ENCODE data around the gene PLCL2.
"Not testable (repeated sequence)": the region's sequence is repeated elsewhere in the genome, so short reads cannot be mapped to it uniquely, and the experiment has no call there.

Gene PLCL2

DNA sequence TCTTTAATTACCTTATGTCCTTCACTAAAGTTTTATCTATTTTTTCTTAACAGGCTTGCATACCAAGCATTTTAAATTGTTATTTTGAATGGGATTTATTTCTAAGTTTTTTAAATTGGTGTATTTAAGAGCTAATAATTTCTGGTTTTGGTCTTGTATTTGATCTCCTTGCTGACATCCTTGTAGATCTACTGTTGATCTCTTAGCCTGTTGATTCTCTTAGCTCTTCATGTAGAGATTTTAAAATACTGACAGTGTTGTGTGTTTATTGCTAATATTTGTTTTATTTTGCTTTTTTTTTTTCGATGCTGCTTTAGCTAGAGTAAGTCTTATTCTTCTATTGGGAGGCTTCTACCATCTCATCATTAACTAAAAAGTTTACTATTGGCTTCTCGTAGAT, 65.5 kb downstream of the PLCL2 start:
- no peak for DNase-seq
- Histone ChIP-seq H3K27me3 (replicated peaks) (no peaks in the 10 kb centered on the region), H3K36me3 (replicated peaks) (no peaks in the 10 kb centered on the region), H3K4me3 (ENCODE audit: low read depth, low read length) (no peak overlapping the region), H3K27ac (no peak overlapping the region)
- TF ChIP-seq, protein P1, sequence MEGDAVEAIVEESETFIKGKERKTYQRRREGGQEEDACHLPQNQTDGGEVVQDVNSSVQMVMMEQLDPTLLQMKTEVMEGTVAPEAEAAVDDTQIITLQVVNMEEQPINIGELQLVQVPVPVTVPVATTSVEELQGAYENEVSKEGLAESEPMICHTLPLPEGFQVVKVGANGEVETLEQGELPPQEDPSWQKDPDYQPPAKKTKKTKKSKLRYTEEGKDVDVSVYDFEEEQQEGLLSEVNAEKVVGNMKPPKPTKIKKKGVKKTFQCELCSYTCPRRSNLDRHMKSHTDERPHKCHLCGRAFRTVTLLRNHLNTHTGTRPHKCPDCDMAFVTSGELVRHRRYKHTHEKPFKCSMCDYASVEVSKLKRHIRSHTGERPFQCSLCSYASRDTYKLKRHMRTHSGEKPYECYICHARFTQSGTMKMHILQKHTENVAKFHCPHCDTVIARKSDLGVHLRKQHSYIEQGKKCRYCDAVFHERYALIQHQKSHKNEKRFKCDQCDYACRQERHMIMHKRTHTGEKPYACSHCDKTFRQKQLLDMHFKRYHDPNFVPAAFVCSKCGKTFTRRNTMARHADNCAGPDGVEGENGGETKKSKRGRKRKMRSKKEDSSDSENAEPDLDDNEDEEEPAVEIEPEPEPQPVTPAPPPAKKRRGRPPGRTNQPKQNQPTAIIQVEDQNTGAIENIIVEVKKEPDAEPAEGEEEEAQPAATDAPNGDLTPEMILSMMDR (IDR thresholded peaks at IDR 0.05; ENCODE audit: low read depth, low read length, missing control alignments) = no peak
- in situ Hi-C loops (cut with HindIII; ENCODE audit: low pct_ligation_motif_present, low sequenced_read_pairs) = no loop called here

DNA sequence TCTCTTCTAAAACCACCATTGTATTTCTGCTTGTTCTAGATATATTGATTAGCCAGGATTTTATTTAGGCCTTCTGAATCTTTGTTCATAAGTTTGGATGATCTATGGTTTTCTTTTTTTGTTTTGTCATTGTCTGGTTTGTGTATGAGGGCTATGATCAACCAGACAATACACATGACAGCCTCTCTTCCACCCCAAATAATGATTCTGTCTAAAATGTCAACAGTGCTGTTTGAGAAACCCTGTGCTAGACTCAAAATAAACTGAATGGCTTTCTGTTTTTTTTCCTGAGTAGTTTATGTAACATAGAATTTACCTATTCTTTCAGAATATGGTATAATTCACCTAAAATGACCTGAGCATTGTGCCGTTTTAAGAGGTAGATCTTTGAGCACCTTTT, 66.1 kb downstream of the PLCL2 start:
- no peak for DNase-seq
- no peak overlapping the region for H3K4me3 ChIP-seq (ENCODE audit: low read depth, low read length)
- no peaks in the 10 kb centered on the region for H3K36me3 ChIP-seq (replicated peaks)
- H3K27me3 ChIP-seq (replicated peaks) = no peaks in the 10 kb centered on the region
- in situ Hi-C loops (cut with HindIII; ENCODE audit: low pct_ligation_motif_present, low sequenced_read_pairs) = no loop called here
- H3K27ac ChIP-seq = no peak overlapping the region
- TF ChIP-seq, protein P1 (IDR thresholded peaks at IDR 0.05; ENCODE audit: low read depth, low read length, missing control alignments) = no peak

DNA sequence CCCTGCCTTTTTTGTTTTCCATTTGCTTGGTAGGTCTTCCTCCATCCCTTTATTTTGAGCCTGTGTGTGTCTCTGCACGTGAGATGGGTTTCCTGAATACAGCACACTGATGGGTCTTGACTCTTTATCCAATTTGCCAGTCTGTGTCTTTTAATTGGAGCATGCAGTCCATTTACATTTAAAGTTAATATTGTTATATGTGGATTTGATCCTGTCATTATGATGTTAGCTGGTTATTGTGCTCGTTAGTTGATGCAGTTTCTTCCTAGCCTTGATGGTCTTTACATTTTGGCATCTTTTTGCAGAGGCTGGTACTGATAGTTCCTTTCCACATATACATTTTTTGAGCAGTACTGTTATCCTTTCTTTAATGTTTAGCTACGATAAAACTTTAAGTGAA, 73.1 kb downstream of the PLCL2 start:
- H3K36me3 ChIP-seq (replicated peaks); in situ Hi-C loops (cut with HindIII; ENCODE audit: low pct_ligation_motif_present, low sequenced_read_pairs); H3K27ac ChIP-seq; H3K27me3 ChIP-seq (replicated peaks); H3K4me3 ChIP-seq (ENCODE audit: low read depth, low read length); DNase-seq: not testable (repeated sequence)

DNA sequence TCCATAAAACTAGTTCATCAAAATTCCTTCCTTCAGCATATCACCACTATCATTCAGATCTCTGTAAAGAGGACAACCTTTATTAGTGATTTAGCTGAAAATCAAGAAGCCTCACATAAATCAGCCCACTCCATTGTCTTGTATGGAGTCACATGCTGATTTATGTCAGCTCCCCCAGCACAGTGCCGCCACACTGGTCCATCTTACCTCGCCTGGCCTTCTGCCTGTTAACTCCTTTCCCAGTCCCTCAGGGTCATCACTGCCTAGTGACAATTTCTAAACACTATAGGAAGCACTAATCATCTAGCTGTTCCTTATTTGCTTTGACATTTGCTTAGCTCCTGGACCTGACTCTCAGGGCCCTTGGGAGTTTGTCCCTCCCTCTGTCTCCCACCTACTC, 75.4 kb downstream of the PLCL2 start:
- in situ Hi-C loops (cut with HindIII; ENCODE audit: low pct_ligation_motif_present, low sequenced_read_pairs) = no loop called here

DNA sequence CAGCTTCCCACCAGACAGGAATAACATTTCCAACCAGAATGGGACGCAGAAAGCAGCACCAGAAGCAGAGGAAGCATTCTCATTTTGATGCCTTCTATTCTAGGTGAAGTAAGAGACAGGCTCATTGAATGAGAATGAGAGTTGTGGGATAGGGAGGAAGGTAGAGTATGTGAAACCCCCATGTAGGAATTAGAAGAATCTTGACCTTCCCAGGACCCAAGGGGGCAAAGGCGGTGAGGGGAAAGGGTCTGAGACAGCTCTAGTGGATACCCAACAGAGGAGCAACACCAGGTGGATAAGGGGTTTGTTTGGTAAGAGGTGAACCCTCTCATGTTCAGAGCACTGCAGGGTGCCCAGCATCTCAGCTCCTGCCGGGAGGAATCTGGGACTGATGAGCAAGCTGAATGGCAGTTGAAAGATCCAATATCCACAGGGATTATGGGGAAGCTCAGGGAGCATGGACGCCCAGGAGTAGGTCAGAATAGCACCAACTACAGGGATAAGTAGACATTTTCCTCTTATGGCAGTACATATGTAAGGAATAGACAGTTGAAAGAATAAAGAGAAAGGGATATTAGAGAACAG, 77.0 kb downstream of the PLCL2 start:
- Histone ChIP-seq H3K36me3 (replicated peaks) (no peaks in the 10 kb centered on the region), H3K4me3 (ENCODE audit: low read depth, low read length) (no peak overlapping the region), H3K27ac (no peak overlapping the region), H3K27me3 (replicated peaks) (no peaks in the 10 kb centered on the region)
- in situ Hi-C loops (cut with HindIII; ENCODE audit: low pct_ligation_motif_present, low sequenced_read_pairs) = no loop called here
- TF ChIP-seq, protein P1 (IDR thresholded peaks at IDR 0.05; ENCODE audit: low read depth, low read length, missing control alignments) = no peak
- no peak for DNase-seq

More for the DNA sequence above, 75.4 kb downstream of the PLCL2 start:
- TF ChIP-seq, protein P1 (IDR thresholded peaks at IDR 0.05; ENCODE audit: low read depth, low read length, missing control alignments) = no peak
- H3K4me3 ChIP-seq (ENCODE audit: low read depth, low read length) = no peak overlapping the region
- H3K27ac ChIP-seq = no peak overlapping the region
- no peaks in the 10 kb centered on the region for H3K36me3 ChIP-seq (replicated peaks)
- no peak for DNase-seq
- no peaks in the 10 kb centered on the region for H3K27me3 ChIP-seq (replicated peaks)

DNA sequence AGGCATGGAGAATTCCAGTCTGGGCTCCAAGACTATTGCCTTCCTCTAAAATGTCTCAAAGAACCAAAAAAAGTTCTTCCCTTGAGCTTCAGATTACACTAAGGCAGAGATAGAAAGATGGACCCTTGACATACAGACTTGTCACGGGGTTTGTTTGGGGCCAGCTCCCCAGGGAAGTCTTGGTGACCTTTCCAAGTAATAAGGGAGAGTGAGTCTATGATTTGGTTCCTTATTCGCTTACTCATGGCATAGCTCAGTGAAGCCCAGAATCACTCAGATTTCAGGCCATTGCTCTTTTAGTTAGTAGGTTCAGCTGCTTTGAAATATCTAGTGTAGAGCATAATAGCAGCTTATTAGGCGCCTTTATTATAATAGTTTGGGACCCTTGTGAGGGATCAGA, 90.3 kb downstream of the PLCL2 start:
- H3K27me3 ChIP-seq (replicated peaks) = no peaks in the 10 kb centered on the region
- H3K36me3 ChIP-seq (replicated peaks) = no peaks in the 10 kb centered on the region
- H3K4me3 ChIP-seq (ENCODE audit: low read depth, low read length) = no peak overlapping the region
- in situ Hi-C loops (cut with HindIII; ENCODE audit: low pct_ligation_motif_present, low sequenced_read_pairs) = no loop called here
- H3K27ac ChIP-seq = no peak overlapping the region
- no peak for DNase-seq
- TF ChIP-seq, protein P1 (IDR thresholded peaks at IDR 0.05; ENCODE audit: low read depth, low read length, missing control alignments) = no peak

Measured in brain microvascular endothelial cell (primary cell).